B cell (primary cell): Measurements from ENCODE around the gene PPP1R18. TPM values are rescaled to one million over a fixed set of nuclear protein-coding genes. Genes with fewer than 3 reads are reported as not detected.

Source experiments
- ATAC-seq: fragments of 200-7000 bp; cut with Tn5 transposase; one replicate; pipeline ENCODE4 v1.10.0; 2021; ENCODE audit warnings: low read depth, mild to moderate bottlenecking, moderate number of reproducible peaks, moderate library complexity
- CTCF ChIA-PET: fragments of 350-600 bp; sonication (Branson Sonifier 250); formaldehyde crosslinking; loops from one replicate; lab custom pipeline; 2021; ENCODE audit warnings: antibody characterized with exemption, inconsistent platforms; lab: Charles Lee
- POLR2A ChIA-PET: fragments of 350-600 bp; sonication (Branson Sonifier 250); formaldehyde crosslinking; loops from one replicate; lab custom pipeline; 2021; ENCODE audit warnings: antibody characterized with exemption; lab: Charles Lee
- DNase-seq: peaks from one replicate; pipeline ENCODE4 v3.0.0; 2013
- H2AFZ ChIP-seq: 2 replicates; pipeline ENCODE4 v1.6.1; 2012; ENCODE audit warnings: mild to moderate bottlenecking, low read depth, low read length; ENCODE audit not compliant: insufficient read depth, poor library complexity, severe bottlenecking
- H3K27ac ChIP-seq, 2 donors: 1 replicate in 1 of 2; 2 replicates in 1 of 2; pipeline ENCODE4 v1.5.1; 2012 to 2013; ENCODE audit warnings: low read length in 2 of 2, mild to moderate bottlenecking in 2 of 2, moderate library complexity in 1 of 2
- H3K27me3 ChIP-seq, 4 experiments: fragments of 200-600 bp in 1 of 4; sonication (generic) in 1 of 4; replicated peaks in 1 of 4; 1 replicate in 2 of 4; 2 replicates in 2 of 4; pipeline versions ENCODE4 v1.6.1 to v1.7.0; 2013 to 2016; ENCODE audit warnings: low read length in 3 of 4, mild to moderate bottlenecking in 2 of 4, mixed read lengths in 1 of 4, moderate library complexity in 1 of 4; ENCODE audit not compliant: insufficient read depth in 4 of 4, control insufficient read depth in 3 of 4; ENCODE audit errors: control extremely low read depth in 1 of 4
- H3K36me3 ChIP-seq, 2 experiments: replicated peaks in 1 of 2; 1 replicate in 1 of 2; 2 replicates in 1 of 2; pipeline versions ENCODE4 v1.6.1 to v1.7.1; 2013; ENCODE audit warnings: low read length in 1 of 2; ENCODE audit not compliant: insufficient read depth in 2 of 2, control insufficient read depth in 1 of 2; ENCODE audit errors: control extremely low read depth in 1 of 2, extremely low read depth in 1 of 2
- H3K4me1 ChIP-seq, 2 donors: fragments of 200-600 bp in 1 of 2; sonication (generic) in 1 of 2; 1 replicate in 1 of 2; 2 replicates in 1 of 2; pipeline versions ENCODE4 v1.5.1 to v1.6.1; 2013 to 2017; ENCODE audit warnings: low read length in 2 of 2; ENCODE audit not compliant: control insufficient read depth in 2 of 2, insufficient read depth in 2 of 2
- H3K4me2 ChIP-seq: replicated peaks from 2 replicates; pipeline ENCODE3; 2012; ENCODE audit warnings: mild to moderate bottlenecking, low read depth, low read length; ENCODE audit not compliant: poor library complexity, severe bottlenecking
- H3K4me3 ChIP-seq, 5 experiments: fragments of 200-600 bp in 1 of 5; sonication (generic) in 1 of 5; 1 replicate in 3 of 5; 2 replicates in 2 of 5; pipeline versions ENCODE4 v1.5.1 to v1.7.0; 2011 to 2016; ENCODE audit warnings: low read length in 4 of 5, mild to moderate bottlenecking in 4 of 5, low read depth in 2 of 5, control low read depth in 1 of 5, moderate library complexity in 1 of 5; ENCODE audit not compliant: insufficient read depth in 1 of 5; ENCODE audit errors: control extremely low read depth in 1 of 5, extremely low read depth in 1 of 5
- H3K79me2 ChIP-seq: fragments of 200-600 bp; sonication (generic); one replicate; pipeline ENCODE4 v1.6.0; 2016; ENCODE audit warnings: low read length; ENCODE audit not compliant: control insufficient read depth, insufficient read depth
- H3K9ac ChIP-seq: fragments of 200-600 bp; sonication (generic); 2 replicates; pipeline ENCODE4 v1.6.1; 2017; ENCODE audit warnings: mild to moderate bottlenecking, low read length, moderate library complexity
- H3K9me3 ChIP-seq, 3 donors: one replicate each; pipeline versions ENCODE4 v1.6.1 to v1.7.1; 2013; ENCODE audit warnings: low read length in 2 of 3; ENCODE audit not compliant: control insufficient read depth in 2 of 3, insufficient read depth in 1 of 3; ENCODE audit errors: control extremely low read depth in 1 of 3
- H4K20me1 ChIP-seq: 2 replicates; pipeline ENCODE4 v1.6.0; 2012; ENCODE audit warnings: mild to moderate bottlenecking, low read length; ENCODE audit not compliant: insufficient read depth, control insufficient read depth, poor library complexity, severe bottlenecking
- H3K27ac Mint-ChIP-seq: one replicate; pipeline ENCODE4 v1.8.0; 2021; ENCODE audit warnings: mixed read lengths
- H3K27me3 Mint-ChIP-seq: one replicate; pipeline ENCODE4 v1.8.0; 2021; ENCODE audit warnings: mixed read lengths
- H3K4me1 Mint-ChIP-seq: one replicate; pipeline ENCODE4 v1.8.0; 2021; ENCODE audit warnings: mixed read lengths
- H3K4me3 Mint-ChIP-seq: one replicate; pipeline ENCODE4 v1.8.0; 2021; ENCODE audit warnings: mixed read lengths
- H3K9me3 Mint-ChIP-seq: one replicate; pipeline ENCODE4 v1.8.0; 2022; ENCODE audit warnings: mixed read lengths; ENCODE audit not compliant: insufficient read depth
- CTCF ChIP-seq: fragments of 200-600 bp; IDR thresholded peaks from one replicate; pipeline ENCODE4 v1.8.0; 2022; ENCODE audit warnings: antibody characterized with exemption, mild to moderate bottlenecking
- EZH2 ChIP-seq: IDR thresholded peaks from 2 replicates; pipeline ENCODE4 v1.6.1; 2012; ENCODE audit warnings: borderline replicate concordance, low read depth, mild to moderate bottlenecking, moderate library complexity, low read length; ENCODE audit not compliant: insufficient read depth, poor library complexity, severe bottlenecking
- WGBS: methylation state at CpG from one replicate; pipeline ENCODE4 v1.1.5; 2013; ENCODE audit warnings: missing lambda C conversion rate; ENCODE audit not compliant: insufficient coverage; 5-methylcytosine and 5-hydroxymethylcytosine counted together
- intact Hi-C: fragments of 100-400 bp; cut with micrococcal nuclease; formaldehyde crosslinking; loops from one replicate; pipeline ENCODE4 v1.10.0; 2022
- polyA minus RNA-seq: library from RNA; depleted of rRNA, polyadenylated mRNA; stranded (reverse); fragments of >200 nt; gene quantifications from 2 replicates; pipeline ENCODE4 v1.2.3, GENCODE V29; 2012
- polyA plus RNA-seq: library from polyadenylated mRNA; depleted of rRNA; stranded (reverse); fragments of >200 nt; gene quantifications from 2 replicates; pipeline ENCODE4 v1.2.3, GENCODE V29; 2012
- total RNA-seq, 2 donors: library from RNA; stranded (reverse); fragments of 120-200 nt in 1 of 2; gene quantifications; 1 replicate in 1 of 2; 2 replicates in 1 of 2; pipeline versions ENCODE4 v1.2.3 to v1.2.4, GENCODE V29; 2013 to 2022

PPP1R18 gene
- total RNA-seq (121 and 125 TPM in 2 replicates), polyA plus RNA-seq (71.6 and 113 TPM in 2 replicates), polyA minus RNA-seq (112 and 126 TPM in 2 replicates)
- 63.5 TPM for total RNA-seq (2013)

- peaks cover 0 to 7% of the 10 kb centered on the region in 2 experiments for H3K36me3 ChIP-seq
- peaks cover 72% of the 10 kb centered on the region for H3K4me1 Mint-ChIP-seq
- peak within 1 kb of the TSS; percentile 82 for H2AFZ ChIP-seq
- POLR2A ChIA-PET, result interaction anchor here (3.2 to 8.7 kb wide), 2 partner anchors 32 to 34 kb away, joined by 45 to 216 read pairs; partner anchors contain the start of genes MDC1 and TUBB
- intact Hi-C loops, result loop anchor here (2.0 kb wide), 1 partner anchor 13 kb away; the partner anchor contains the start of gene DHX16
- H3K4me1 ChIP-seq, result peaks cover 44 to 49% of the 10 kb centered on the region in 2 donors
- TF ChIP-seq CTCF (no peak), EZH2 (no peak)
- peaks cover 67% of the 10 kb centered on the region for H3K79me2 ChIP-seq
- peak within 1 kb of the TSS; percentile 99 for H3K27ac Mint-ChIP-seq
- under 1% methylated on average over 35 of the region's 41 CpGs for WGBS
- H3K9ac ChIP-seq, result peak within 1 kb of the TSS; percentile 98
- peaks cover 54% of the 10 kb centered on the region for H4K20me1 ChIP-seq
- no peaks in the 10 kb centered on the region for H3K27me3 Mint-ChIP-seq
- H3K9me3 Mint-ChIP-seq, result no peaks in the 10 kb centered on the region
- DNase-seq, result peak; percentile 87
- H3K9me3 ChIP-seq, result no peaks in the 10 kb centered on the region
- H3K4me3 ChIP-seq, result peak within 1 kb of the TSS; percentile 91 to 100 (median 97)
- peak within 1 kb of the TSS; percentile 93 to 97 for H3K27ac ChIP-seq
- peak within 1 kb of the TSS; percentile 97 for H3K4me3 Mint-ChIP-seq
- peak; percentile 23 for ATAC-seq
- H3K27me3 ChIP-seq, result no peaks in the 10 kb centered on the region
- peak within 1 kb of the TSS; percentile 100 for H3K4me2 ChIP-seq
- CTCF ChIA-PET, result interaction anchor here (2.8 to 19.8 kb wide), 2 partner anchors 41 to 45 kb away, joined by 11 to 963 read pairs; partner anchors contain the start of genes MDC1 and TUBB
Measured at GRCh38 chr6:30686009-30686907, at the start of gene PPP1R18. TSS of gene PPP1R18 (minus strand) at chr6:30686645. CDS start at chr6:30686018, 627 bp downstream.
